C4-2B (cell line): ENCODE data around the gene TMEM19.

Source experiments
- H3K27ac ChIP-seq: fragments of 450-650 bp; 2 replicates; pipeline ENCODE4 v1.5.1; 2017
- CTCF ChIP-seq: fragments of 450-650 bp; conservative IDR thresholded peaks from 2 replicates; pipeline ENCODE4 v1.5.1; 2017; ENCODE audit warnings: mild to moderate bottlenecking
- ZFX ChIP-seq: fragments of 450-650 bp; IDR thresholded peaks from 2 replicates; pipeline ENCODE4 v1.6.1; 2017

The TMEM19 gene

GRCh38 chr12:71645268-71645667 is 40.6 kb upstream of the TMEM19 start:
- TF ChIP-seq CTCF (no peak), ZFX (no peak)
- no peak overlapping the region for H3K27ac ChIP-seq

- no peak for TF ChIP-seq CTCF
- no peak for TF ChIP-seq ZFX
- H3K27ac ChIP-seq: no peak overlapping the region
Measured at GRCh38 chr12:71646512-71646911, 39.4 kb upstream of the TMEM19 start.

GRCh38 chr12:71648537-71648936 is 37.3 kb upstream of the TMEM19 start:
- no peak overlapping the region for H3K27ac ChIP-seq
- TF ChIP-seq CTCF (no peak), ZFX (no peak)

- TF ChIP-seq ZFX: no peak
- TF ChIP-seq CTCF: no peak
- no peak overlapping the region for H3K27ac ChIP-seq
Measured at GRCh38 chr12:71649401-71649800, 36.5 kb upstream of the TMEM19 start.

GRCh38 chr12:71652656-71653055 is 33.2 kb upstream of the TMEM19 start:
- no peak overlapping the region for H3K27ac ChIP-seq
- no peak for TF ChIP-seq CTCF
- TF ChIP-seq ZFX: no peak

GRCh38 chr12:71653137-71653536 is 32.7 kb upstream of the TMEM19 start:
- TF ChIP-seq ZFX (no peak), CTCF (no peak)
- H3K27ac ChIP-seq: no peak overlapping the region

GRCh38 chr12:71654200-71654599 is 31.7 kb upstream of the TMEM19 start:
- no peak overlapping the region for H3K27ac ChIP-seq

More at GRCh38 chr12:71654200-71654599, 31.7 kb upstream of the TMEM19 start:
- TF ChIP-seq CTCF: no peak
- no peak for TF ChIP-seq ZFX
